A549 (cell line): ENCODE measurements around the gene GSK3B. TPM values are rescaled to one million over a fixed set of nuclear protein-coding genes. Genes with fewer than 3 reads are reported as not detected.

Experiments
- ATAC-seq, 2 experiments: fragments of 200-7000 bp in 1 of 2; fragments of >200 bp in 1 of 2; cut with Nextera tagmentation in 1 of 2; cut with Tn5 transposase in 1 of 2; 3 replicates each; pipeline versions ENCODE4 v1.8.0 to v1.9.1; 2018 to 2020; ENCODE audit warnings: mild to moderate bottlenecking in 1 of 2, moderate library complexity in 1 of 2
- CTCF ChIA-PET: fragments of 300-600 bp; sonication (Branson Sonifier 250); formaldehyde crosslinking; extraction: SDS; loops from one replicate; lab custom pipeline; 2021; ENCODE audit warnings: antibody characterized with exemption, inconsistent platforms; lab: Yijun Ruan, JAX
- POLR2A ChIA-PET: fragments of 350-600 bp; formaldehyde crosslinking; extraction: SDS; loops from one replicate; lab custom pipeline; 2021; ENCODE audit warnings: antibody characterized with exemption, inconsistent platforms; lab: Yijun Ruan, JAX
- DNase-seq, 2 experiments: peaks; one replicate each; pipeline versions ENCODE4 v3.0.0 to v3.0.0-alpha.2; 2011 to 2016; ENCODE audit warnings: low read depth in 1 of 2, low spot score in 1 of 2
- FAIRE-seq: peaks from 2 replicates; lab custom pipeline; 2011; peaks lifted over from hg19 to GRCh38; lab: Jason Lieb, UNC
- H3K27ac ChIP-seq, 2 experiments: fragments of >200 bp; sonication (Bioruptor Twin); formaldehyde crosslinking; 3 replicates each; pipeline ENCODE4 v1.5.1; 2016 to 2017
- H3K4me1 ChIP-seq: fragments of >200 bp; sonication (Bioruptor Twin); formaldehyde crosslinking; 3 replicates; pipeline ENCODE4 v1.6.1; 2016
- H3K4me2 ChIP-seq: fragments of >200 bp; sonication (Bioruptor Twin); formaldehyde crosslinking; 3 replicates; pipeline ENCODE4 v1.6.1; 2016
- H3K4me3 ChIP-seq: fragments of >200 bp; sonication (Bioruptor Twin); formaldehyde crosslinking; 3 replicates; pipeline ENCODE4 v1.5.1; 2016
- H3K9me3 ChIP-seq: fragments of >200 bp; sonication (Bioruptor Twin); formaldehyde crosslinking; 3 replicates; pipeline ENCODE4 v1.6.1; 2016
- CBX2 ChIP-seq: fragments of 200-600 bp; sonication (generic); IDR thresholded peaks from 2 replicates; pipeline ENCODE4 v1.6.1; 2016; ENCODE audit warnings: low read depth, mild to moderate bottlenecking, borderline replicate concordance
- CBX8 ChIP-seq: fragments of 200-600 bp; sonication (generic); IDR thresholded peaks from 2 replicates; pipeline ENCODE4 v1.6.1; 2016
- CHD4 ChIP-seq: fragments of 200-600 bp; sonication (generic); IDR thresholded peaks from 2 replicates; pipeline ENCODE4 v1.6.1; 2016; ENCODE audit warnings: antibody characterized with exemption, mild to moderate bottlenecking, borderline replicate concordance
- CTCF ChIP-seq: fragments of >200 bp; sonication (Bioruptor Twin); formaldehyde crosslinking; IDR thresholded peaks from 3 replicates; pipeline ENCODE4 v1.5.1; 2016
- E2F6 ChIP-seq: IDR thresholded peaks from 2 replicates; pipeline ENCODE4 v1.6.1; 2012; ENCODE audit warnings: low read depth, borderline replicate concordance
- EHF ChIP-seq: fragments of 250-450 bp; sonication (Bioruptor Pico); IDR thresholded peaks from 2 replicates; pipeline ENCODE4 v1.5.0; 2020; ENCODE audit warnings: mild to moderate bottlenecking
- ELK1 ChIP-seq: fragments of 150-350 bp; IDR thresholded peaks from 2 replicates; pipeline ENCODE4 v1.6.1; 2014; ENCODE audit warnings: low read depth, mild to moderate bottlenecking, low read length
- EP300 ChIP-seq, 2 experiments: fragments of >200 bp; sonication (Bioruptor Twin); formaldehyde crosslinking; IDR thresholded peaks; 2 replicates in 1 of 2; 3 replicates in 1 of 2; pipeline ENCODE4 v1.6.1; 2016 to 2017
- FOSB ChIP-seq: fragments of 250-450 bp; sonication (Bioruptor Pico); IDR thresholded peaks from 2 replicates; pipeline ENCODE4 v1.5.0; 2020; ENCODE audit warnings: mild to moderate bottlenecking, moderate library complexity
- FOSL2 ChIP-seq, 2 experiments: fragments of 450-650 bp in 1 of 2; fragments of >200 bp in 1 of 2; sonication (Bioruptor Twin) in 1 of 2; formaldehyde crosslinking; IDR thresholded peaks; 2 replicates each; pipeline versions ENCODE4 v1.5.0 to v1.6.1; 2016 to 2020; ENCODE audit warnings: mild to moderate bottlenecking in 1 of 2, moderate library complexity in 1 of 2
- FOXS1 ChIP-seq: fragments of 250-450 bp; sonication (Bioruptor Pico); IDR thresholded peaks from 2 replicates; pipeline ENCODE4 v1.5.0; 2020; ENCODE audit warnings: mild to moderate bottlenecking, moderate library complexity
- HES2 ChIP-seq: fragments of >200 bp; sonication (Bioruptor Twin); formaldehyde crosslinking; IDR thresholded peaks from 2 replicates; pipeline ENCODE4 v1.6.1; 2016
- HEYL ChIP-seq: fragments of 250-450 bp; sonication (Bioruptor Pico); IDR thresholded peaks from 2 replicates; pipeline ENCODE4 v1.8.0; 2021; ENCODE audit warnings: mild to moderate bottlenecking, moderate library complexity
- HMGXB4 ChIP-seq: fragments of 250-450 bp; sonication (Bioruptor Pico); IDR thresholded peaks from 2 replicates; pipeline ENCODE4 v1.5.0; 2021; ENCODE audit warnings: mild to moderate bottlenecking, moderate library complexity, borderline replicate concordance
- HOXB13 ChIP-seq: fragments of 250-450 bp; sonication (Bioruptor Pico); IDR thresholded peaks from 2 replicates; pipeline ENCODE4 v1.5.0; 2020; ENCODE audit warnings: low read depth, mild to moderate bottlenecking, moderate library complexity
- JUNB ChIP-seq: fragments of >200 bp; sonication (Bioruptor Twin); formaldehyde crosslinking; IDR thresholded peaks from 2 replicates; pipeline ENCODE4 v1.6.1; 2016
- MYC ChIP-seq: IDR thresholded peaks from 2 replicates; pipeline ENCODE4 v1.6.1; 2012; ENCODE audit warnings: mild to moderate bottlenecking, inconsistent platforms, low read length, improper control_type of control experiment, borderline replicate concordance
- RARB ChIP-seq: fragments of 250-450 bp; sonication (Bioruptor Pico); IDR thresholded peaks from 2 replicates; pipeline ENCODE4 v1.8.0; 2021; ENCODE audit warnings: mild to moderate bottlenecking, moderate library complexity
- RNF2 ChIP-seq: fragments of 200-600 bp; sonication (generic); IDR thresholded peaks from 2 replicates; pipeline ENCODE4 v1.6.1; 2016; ENCODE audit warnings: low read depth, mild to moderate bottlenecking, antibody characterized with exemption, moderate library complexity, borderline replicate concordance
- SMC3 ChIP-seq: fragments of >200 bp; sonication (Bioruptor Twin); formaldehyde crosslinking; IDR thresholded peaks from 3 replicates; pipeline ENCODE4 v1.6.1; 2018; ENCODE audit warnings: inconsistent platforms
- TP53 ChIP-seq: fragments of 250-450 bp; sonication (Bioruptor Pico); IDR thresholded peaks from 2 replicates; pipeline ENCODE4 v1.5.0; 2021; ENCODE audit warnings: mild to moderate bottlenecking, moderate library complexity
- ZNF302 ChIP-seq: fragments of 250-450 bp; sonication (Bioruptor Pico); IDR thresholded peaks from 2 replicates; pipeline ENCODE4 v1.9.0; 2021; ENCODE audit warnings: inconsistent platforms, mild to moderate bottlenecking, moderate library complexity
- ZSCAN20 ChIP-seq: fragments of 250-450 bp; sonication (Bioruptor Pico); IDR thresholded peaks from 2 replicates; pipeline ENCODE4 v1.8.0; 2022; ENCODE audit warnings: mild to moderate bottlenecking, moderate library complexity
- WGBS: methylation state at CpG from one replicate; pipeline ENCODE4 v1.1.6; 2017; ENCODE audit errors: missing lambda C conversion rate; 5-methylcytosine and 5-hydroxymethylcytosine counted together
- polyA plus RNA-seq, 4 experiments: library from polyadenylated mRNA; depleted of rRNA in 3 of 4; stranded (reverse); fragments of >200 nt; fragmentation: RNase III in 1 of 4; extraction: RNeasy Plus Mini Kit Qiagen cat#74134 plus additional on column Dnase treatment in 1 of 4; gene quantifications; 2 replicates in 3 of 4; 3 replicates in 1 of 4; pipeline ENCODE4 v1.2.3, GENCODE V29; 2011 to 2017
- TF ChIP-seq, protein P1 (sequence below): fragments of 200-600 bp; sonication (generic); IDR thresholded peaks from 2 replicates; pipeline ENCODE4 v1.6.1; 2016; ENCODE audit warnings: antibody characterized with exemption, mild to moderate bottlenecking, moderate library complexity
- TF ChIP-seq, protein P2 (sequence below): fragments of 450-650 bp; IDR thresholded peaks from 2 replicates; pipeline ENCODE4 v1.6.1; 2014; ENCODE audit warnings: antibody characterized with exemption
- TF ChIP-seq, protein P3 (sequence below): fragments of >200 bp; sonication (Bioruptor Twin); formaldehyde crosslinking; IDR thresholded peaks from 3 replicates; pipeline ENCODE4 v1.6.1; 2016

The GSK3B gene
- polyA plus RNA-seq, 2 of the 4 experiments (the other 2 are of a cell fraction), result 30.0 to 49.8 TPM

DNA sequence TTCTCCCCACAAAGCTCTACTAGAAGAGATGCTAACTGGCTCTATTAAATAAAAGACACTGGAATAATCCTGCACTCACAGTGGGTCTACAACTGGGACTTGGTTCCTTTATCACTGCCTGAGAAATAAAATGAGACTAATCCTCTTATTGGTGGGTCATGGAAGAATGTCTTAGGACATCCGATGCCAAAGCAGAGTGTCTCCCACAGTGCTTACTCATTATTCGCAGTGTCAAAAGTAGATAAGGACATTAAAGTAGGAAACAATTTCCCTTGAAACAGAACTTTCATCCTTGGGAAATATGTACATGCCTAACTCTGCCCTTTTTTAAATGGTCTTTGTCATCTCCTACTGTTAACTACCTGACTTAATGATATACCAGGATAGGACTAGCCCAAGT is 71.5 kb downstream of the GSK3B start:
- ATAC-seq (no peak), FAIRE-seq (no peak), DNase-seq (no peak)
- H3K4me2 ChIP-seq, result no peak overlapping the region
- CTCF ChIA-PET, result no interaction called here
- H3K4me3 ChIP-seq, result no peak overlapping the region
- peaks cover 17% of the 10 kb centered on the region for H3K4me1 ChIP-seq
- TF ChIP-seq RARB (CRISPR knock-in tag), result no peak
- no peak for TF ChIP-seq FOSL2 (IDR thresholded peaks at IDR 0.05)
- TF ChIP-seq FOSL2 (CRISPR knock-in tag; IDR thresholded peaks at IDR 0.05), result no peak
- no peak for TF ChIP-seq FOXS1 (CRISPR knock-in tag)
- no peak for TF ChIP-seq HEYL
- TF ChIP-seq ZNF302, result no peak
- no peak for TF ChIP-seq SMC3
- TF ChIP-seq FOSB (CRISPR knock-in tag), result no peak
- no peak for TF ChIP-seq RNF2
- TF ChIP-seq HMGXB4 (CRISPR knock-in tag), result no peak
- TF ChIP-seq CBX8, result no peak
- TF ChIP-seq, all 56 proteins: peak for 0
- H3K9me3 ChIP-seq, result no peaks in the 10 kb centered on the region
- no peak overlapping the region for H3K27ac ChIP-seq
- 90% methylated on average over 2 of the region's 2 CpGs for WGBS
- POLR2A ChIA-PET, result no interaction called here

GRCh38 chr3:120021523-120021922 is 72.7 kb downstream of the GSK3B start:
- H3K4me1 ChIP-seq, result peaks cover 23% of the 10 kb centered on the region
- no peak for ATAC-seq
- no peak overlapping the region for H3K4me3 ChIP-seq
- TF ChIP-seq, protein P1, sequence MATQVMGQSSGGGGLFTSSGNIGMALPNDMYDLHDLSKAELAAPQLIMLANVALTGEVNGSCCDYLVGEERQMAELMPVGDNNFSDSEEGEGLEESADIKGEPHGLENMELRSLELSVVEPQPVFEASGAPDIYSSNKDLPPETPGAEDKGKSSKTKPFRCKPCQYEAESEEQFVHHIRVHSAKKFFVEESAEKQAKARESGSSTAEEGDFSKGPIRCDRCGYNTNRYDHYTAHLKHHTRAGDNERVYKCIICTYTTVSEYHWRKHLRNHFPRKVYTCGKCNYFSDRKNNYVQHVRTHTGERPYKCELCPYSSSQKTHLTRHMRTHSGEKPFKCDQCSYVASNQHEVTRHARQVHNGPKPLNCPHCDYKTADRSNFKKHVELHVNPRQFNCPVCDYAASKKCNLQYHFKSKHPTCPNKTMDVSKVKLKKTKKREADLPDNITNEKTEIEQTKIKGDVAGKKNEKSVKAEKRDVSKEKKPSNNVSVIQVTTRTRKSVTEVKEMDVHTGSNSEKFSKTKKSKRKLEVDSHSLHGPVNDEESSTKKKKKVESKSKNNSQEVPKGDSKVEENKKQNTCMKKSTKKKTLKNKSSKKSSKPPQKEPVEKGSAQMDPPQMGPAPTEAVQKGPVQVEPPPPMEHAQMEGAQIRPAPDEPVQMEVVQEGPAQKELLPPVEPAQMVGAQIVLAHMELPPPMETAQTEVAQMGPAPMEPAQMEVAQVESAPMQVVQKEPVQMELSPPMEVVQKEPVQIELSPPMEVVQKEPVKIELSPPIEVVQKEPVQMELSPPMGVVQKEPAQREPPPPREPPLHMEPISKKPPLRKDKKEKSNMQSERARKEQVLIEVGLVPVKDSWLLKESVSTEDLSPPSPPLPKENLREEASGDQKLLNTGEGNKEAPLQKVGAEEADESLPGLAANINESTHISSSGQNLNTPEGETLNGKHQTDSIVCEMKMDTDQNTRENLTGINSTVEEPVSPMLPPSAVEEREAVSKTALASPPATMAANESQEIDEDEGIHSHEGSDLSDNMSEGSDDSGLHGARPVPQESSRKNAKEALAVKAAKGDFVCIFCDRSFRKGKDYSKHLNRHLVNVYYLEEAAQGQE, result no peak
- no peak for TF ChIP-seq CBX2
- TF ChIP-seq JUNB, result no peak
- TF ChIP-seq, protein P2, sequence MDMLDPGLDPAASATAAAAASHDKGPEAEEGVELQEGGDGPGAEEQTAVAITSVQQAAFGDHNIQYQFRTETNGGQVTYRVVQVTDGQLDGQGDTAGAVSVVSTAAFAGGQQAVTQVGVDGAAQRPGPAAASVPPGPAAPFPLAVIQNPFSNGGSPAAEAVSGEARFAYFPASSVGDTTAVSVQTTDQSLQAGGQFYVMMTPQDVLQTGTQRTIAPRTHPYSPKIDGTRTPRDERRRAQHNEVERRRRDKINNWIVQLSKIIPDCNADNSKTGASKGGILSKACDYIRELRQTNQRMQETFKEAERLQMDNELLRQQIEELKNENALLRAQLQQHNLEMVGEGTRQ, result no peak
- no peak for TF ChIP-seq EP300 (IDR thresholded peaks at IDR 0.05)
- TF ChIP-seq, protein P3, sequence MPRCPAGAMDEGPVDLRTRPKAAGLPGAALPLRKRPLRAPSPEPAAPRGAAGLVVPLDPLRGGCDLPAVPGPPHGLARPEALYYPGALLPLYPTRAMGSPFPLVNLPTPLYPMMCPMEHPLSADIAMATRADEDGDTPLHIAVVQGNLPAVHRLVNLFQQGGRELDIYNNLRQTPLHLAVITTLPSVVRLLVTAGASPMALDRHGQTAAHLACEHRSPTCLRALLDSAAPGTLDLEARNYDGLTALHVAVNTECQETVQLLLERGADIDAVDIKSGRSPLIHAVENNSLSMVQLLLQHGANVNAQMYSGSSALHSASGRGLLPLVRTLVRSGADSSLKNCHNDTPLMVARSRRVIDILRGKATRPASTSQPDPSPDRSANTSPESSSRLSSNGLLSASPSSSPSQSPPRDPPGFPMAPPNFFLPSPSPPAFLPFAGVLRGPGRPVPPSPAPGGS, result no peak
- no peak for TF ChIP-seq HOXB13 (CRISPR knock-in tag)
- no peak for TF ChIP-seq EHF
- no peak for TF ChIP-seq CTCF
- TF ChIP-seq TP53 (CRISPR knock-in tag), result no peak
- no peak for TF ChIP-seq FOSB (CRISPR knock-in tag)
- no peak for TF ChIP-seq HES2
- no peak for TF ChIP-seq MYC
- TF ChIP-seq CHD4, result no peak
- TF ChIP-seq E2F6, result no peak
- TF ChIP-seq ZSCAN20 (CRISPR knock-in tag), result no peak
- TF ChIP-seq FOSL2 (IDR thresholded peaks at IDR 0.05), result no peak
- TF ChIP-seq FOSL2 (CRISPR knock-in tag; IDR thresholded peaks at IDR 0.05), result no peak
- no peak for TF ChIP-seq ELK1
- TF ChIP-seq, all 56 proteins: peak for 0
- Histone ChIP-seq H3K27ac (no peak overlapping the region), H3K4me2 (no peak overlapping the region), H3K9me3 (no peaks in the 10 kb centered on the region)
- FAIRE-seq, result peak; percentile 86
- ChIA-PET CTCF (interaction anchor here (1.3 kb wide), 1 partner anchor 9 kb away, joined by 3 read pairs; no protein-coding TSS in a partner anchor), POLR2A (no interaction called here)
- DNase-seq, result no peak
